ENCODE measurements around the gene ANTXR2.

ANTXR2 gene

DNA sequence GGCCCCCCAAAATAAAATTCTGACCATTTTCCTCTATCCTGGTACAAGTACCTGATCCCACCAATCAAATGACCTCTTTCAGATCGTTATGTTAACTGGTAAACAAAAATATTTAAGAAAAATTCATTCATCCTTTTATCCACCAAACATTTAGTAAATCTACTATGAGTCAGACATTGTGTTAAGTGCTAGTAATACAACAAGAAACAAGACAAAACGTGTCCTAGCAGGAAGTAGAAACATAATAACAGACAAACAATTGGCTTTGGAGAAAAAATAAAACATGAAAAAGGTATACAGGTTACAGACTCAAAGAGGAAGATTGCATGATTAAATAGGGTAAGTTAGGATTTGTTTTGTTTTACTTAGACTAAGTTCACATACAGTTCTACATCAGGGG is 43.7 kb downstream of the ANTXR2 start:
- H3K36me3 Mint-ChIP-seq = peaks cover 5% of the 10 kb centered on the region
- H3K4me1 Mint-ChIP-seq = peaks cover 4% of the 10 kb centered on the region
- no peak overlapping the region for H3K27ac Mint-ChIP-seq
- DNase-seq (ENCODE audit: low spot score in 2 of 2) = no peak
- H3K4me3 Mint-ChIP-seq = no peak overlapping the region
- H3K9me3 Mint-ChIP-seq = no peaks in the 10 kb centered on the region
- no peak for ATAC-seq

DNA sequence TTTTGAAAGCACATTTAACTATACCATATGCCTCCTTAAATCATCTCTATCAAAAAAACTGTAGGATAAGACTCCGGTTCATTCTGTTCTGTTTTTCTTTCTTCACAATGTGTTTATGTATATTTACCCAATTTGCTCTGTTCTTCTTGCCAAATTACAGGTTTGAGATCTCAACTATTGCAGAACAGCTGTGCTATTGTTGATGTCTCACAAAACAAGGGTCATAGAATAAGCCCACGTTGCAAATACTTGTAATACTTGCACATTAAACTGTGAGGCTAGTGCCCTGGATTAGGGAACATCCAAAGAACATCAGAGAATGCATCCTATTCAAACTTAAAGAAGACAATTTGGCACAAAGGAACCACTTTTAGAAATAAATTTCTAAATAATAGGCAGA is 45.4 kb downstream of the ANTXR2 start:
- no peak for DNase-seq (ENCODE audit: low spot score in 2 of 2)

DNA sequence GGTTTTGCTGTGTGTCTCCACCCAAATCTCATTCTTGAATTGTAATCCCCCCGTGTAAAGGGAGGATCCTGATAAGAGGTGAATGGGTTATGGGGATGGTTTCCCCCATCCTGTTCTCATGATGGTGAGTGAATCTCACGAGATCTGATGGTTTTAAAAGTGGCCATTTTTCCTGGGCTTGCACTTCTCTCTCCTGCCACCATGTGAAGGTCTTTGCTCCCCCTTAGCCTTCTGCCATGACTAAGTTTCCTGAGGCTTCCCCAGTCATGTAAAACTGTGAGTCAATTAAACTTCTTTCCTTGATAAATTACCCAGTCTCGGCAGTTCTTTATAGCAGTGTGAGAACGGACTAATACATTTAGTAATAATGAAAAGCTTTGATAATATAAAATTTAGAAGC is 46.9 kb downstream of the ANTXR2 start:
- Mint-ChIP-seq H3K27ac (no peak overlapping the region), H3K9me3 (no peaks in the 10 kb centered on the region), H3K4me1 (peaks cover 16% of the 10 kb centered on the region), H3K36me3 (peaks cover 13% of the 10 kb centered on the region), H3K4me3 (no peak overlapping the region)
- ATAC-seq (no peak), DNase-seq (ENCODE audit: low spot score in 2 of 2) (no peak)

More for the DNA sequence above, 45.4 kb downstream of the ANTXR2 start:
- Mint-ChIP-seq H3K36me3 (peaks cover 13% of the 10 kb centered on the region), H3K27ac (no peak overlapping the region), H3K9me3 (no peaks in the 10 kb centered on the region), H3K4me1 (peaks cover 16% of the 10 kb centered on the region), H3K4me3 (no peak overlapping the region)
- ATAC-seq = no peak

DNA sequence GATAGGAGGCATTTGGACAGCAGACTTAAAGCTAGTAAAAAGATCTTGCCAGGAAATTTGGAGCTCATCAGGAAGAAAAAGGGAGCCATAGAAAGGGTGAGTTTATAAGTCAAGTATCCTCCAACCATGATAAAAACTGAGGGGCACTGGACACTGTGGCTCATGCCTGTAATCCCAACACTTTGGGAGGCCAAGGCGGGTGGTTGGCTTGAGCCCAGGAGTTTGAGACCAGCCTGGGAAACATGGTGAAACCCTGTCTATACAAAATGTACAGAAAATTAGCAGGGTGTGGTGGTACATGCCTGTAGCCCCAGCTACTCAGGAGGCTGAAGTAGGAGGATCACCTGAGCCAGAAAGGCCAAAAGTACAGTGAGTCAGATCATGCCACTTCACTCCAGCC is 48.7 kb downstream of the ANTXR2 start:
- peaks cover 22% of the 10 kb centered on the region for H3K36me3 Mint-ChIP-seq
- DNase-seq (ENCODE audit: low spot score in 2 of 2) = no peak
- no peak overlapping the region for H3K27ac Mint-ChIP-seq
- no peaks in the 10 kb centered on the region for H3K9me3 Mint-ChIP-seq
- no peak for ATAC-seq
- no peak overlapping the region for H3K4me3 Mint-ChIP-seq
- H3K4me1 Mint-ChIP-seq = peaks cover 16% of the 10 kb centered on the region

DNA sequence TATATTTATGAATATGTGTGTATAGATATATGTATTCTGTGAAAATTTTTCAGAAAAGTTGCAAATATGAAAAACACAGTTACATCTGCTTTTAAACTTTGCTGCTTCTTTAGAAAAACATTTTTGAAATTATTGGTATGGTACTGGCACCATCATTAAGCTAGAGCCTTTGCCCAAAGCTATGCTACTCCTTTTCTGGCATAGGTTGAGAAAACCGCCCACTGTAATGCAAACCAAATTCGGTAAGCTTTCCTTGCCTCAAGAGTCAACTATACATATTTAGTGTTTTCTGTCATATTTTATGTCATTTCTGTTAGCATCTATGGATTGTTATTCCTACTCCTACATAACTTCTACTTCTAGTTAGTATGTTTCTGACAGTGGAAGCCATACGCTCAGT is 50.7 kb downstream of the ANTXR2 start:
- DNase-seq (ENCODE audit: low spot score in 2 of 2) = no peak
- Mint-ChIP-seq H3K9me3 (no peaks in the 10 kb centered on the region), H3K36me3 (peaks cover 24% of the 10 kb centered on the region)

DNA sequence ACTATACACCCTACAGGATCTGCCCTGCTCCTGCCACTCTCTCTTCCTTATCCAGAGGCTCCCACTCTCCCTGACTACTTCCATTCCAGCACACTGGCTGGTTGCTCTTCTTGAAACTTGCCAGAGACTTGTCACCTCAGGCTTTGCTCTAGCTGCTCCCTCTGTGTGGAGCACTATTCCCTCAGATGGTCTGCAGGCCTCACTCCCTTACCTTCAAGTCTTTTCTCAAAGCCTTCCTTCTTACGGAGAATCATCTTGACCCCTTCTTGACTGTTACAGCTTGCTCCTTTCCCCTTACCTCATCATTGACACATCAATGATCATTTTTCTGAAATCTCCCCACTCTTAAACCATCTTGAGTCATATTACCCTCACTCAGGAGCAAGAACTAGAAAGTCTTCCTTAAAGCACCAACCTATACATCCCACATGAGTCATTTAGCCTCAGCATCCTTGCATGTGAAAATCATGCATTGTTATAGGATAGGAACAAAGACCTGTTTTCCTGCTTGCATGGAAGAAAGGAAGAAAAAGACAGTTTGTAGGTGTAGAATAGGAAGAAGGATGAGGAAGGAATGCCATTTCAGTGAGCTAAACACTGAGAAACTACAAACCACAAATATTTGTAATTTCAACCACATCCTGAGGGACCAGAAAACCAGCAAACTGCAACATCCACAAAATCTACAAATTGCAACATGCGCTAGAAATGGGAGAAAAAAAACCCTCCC is 55.7 kb downstream of the ANTXR2 start:
- ATAC-seq (peak; percentile 98), DNase-seq (ENCODE audit: low spot score in 2 of 2) (no peak)
- Mint-ChIP-seq H3K27ac (no peak overlapping the region), H3K36me3 (peaks cover 11% of the 10 kb centered on the region), H3K9me3 (no peaks in the 10 kb centered on the region), H3K4me1 (no peaks in the 10 kb centered on the region), H3K4me3 (no peak overlapping the region)

More for the DNA sequence above, 50.7 kb downstream of the ANTXR2 start:
- H3K27ac Mint-ChIP-seq = no peak overlapping the region
- ATAC-seq = no peak
- peaks cover 16% of the 10 kb centered on the region for H3K4me1 Mint-ChIP-seq
- no peak overlapping the region for H3K4me3 Mint-ChIP-seq

DNA sequence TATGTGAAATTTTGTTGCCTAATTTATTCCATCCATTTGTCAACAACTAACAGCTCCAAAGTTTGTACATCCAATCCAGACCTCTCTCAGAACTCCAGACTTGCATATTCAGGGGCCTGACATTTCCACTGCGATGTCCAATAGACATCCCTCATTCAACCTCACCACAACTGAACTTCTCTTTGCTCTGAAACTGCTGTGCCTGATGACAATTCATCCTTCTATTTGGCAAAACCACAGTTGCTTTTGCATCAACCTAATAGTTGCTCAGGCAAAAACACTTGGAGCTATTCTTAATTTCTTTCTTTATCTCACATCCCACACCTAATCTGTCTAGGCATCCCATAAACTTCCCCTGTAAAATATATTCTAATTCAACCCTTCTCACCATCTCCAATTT is 56.5 kb downstream of the ANTXR2 start:
- H3K4me1 Mint-ChIP-seq = peaks cover 7% of the 10 kb centered on the region
- DNase-seq (ENCODE audit: low spot score in 2 of 2) (no peak), ATAC-seq (no peak)
- H3K9me3 Mint-ChIP-seq = no peaks in the 10 kb centered on the region
- no peak overlapping the region for H3K27ac Mint-ChIP-seq
- H3K36me3 Mint-ChIP-seq = peaks cover 11% of the 10 kb centered on the region
- no peak overlapping the region for H3K4me3 Mint-ChIP-seq

DNA sequence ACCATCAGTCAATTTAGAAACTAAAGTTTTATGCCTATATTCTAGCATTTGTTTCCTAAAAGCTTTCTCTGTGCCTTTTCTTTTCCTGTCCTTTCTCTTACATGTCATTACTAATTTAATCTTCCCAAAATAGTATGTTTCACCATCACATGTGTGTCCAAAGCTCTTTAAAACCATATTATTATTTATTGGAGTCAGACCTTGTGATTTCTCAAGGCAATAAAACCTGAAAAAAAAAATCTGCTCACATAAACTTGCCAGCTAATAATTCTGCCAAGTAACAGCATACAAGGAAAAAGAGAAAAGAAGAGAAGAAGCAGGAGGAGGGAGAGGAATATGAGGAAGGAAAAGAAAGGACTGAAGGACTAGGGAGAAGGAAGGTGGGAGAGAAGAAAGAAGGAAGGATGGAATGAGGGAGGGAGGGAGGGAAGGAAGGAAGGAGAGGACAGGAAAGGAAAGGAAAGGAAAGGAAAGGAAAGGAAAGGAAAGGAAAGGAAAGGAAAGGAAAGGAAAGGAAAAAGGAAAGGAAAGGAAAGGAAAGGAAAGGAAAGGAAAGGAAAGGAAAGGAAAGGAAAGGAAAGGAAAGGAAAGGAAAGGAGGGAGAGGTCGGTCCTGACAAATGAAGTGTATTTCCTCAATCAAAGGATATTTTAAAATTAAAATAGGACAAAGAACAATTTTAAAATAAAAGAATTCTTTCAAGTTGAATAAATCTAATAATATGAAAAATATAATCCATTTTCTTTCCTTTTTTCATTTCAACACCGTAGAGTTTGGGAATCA is 57.4 kb downstream of the ANTXR2 start:
- ATAC-seq (no peak), DNase-seq (ENCODE audit: low spot score in 2 of 2) (no peak)
- H3K9me3 Mint-ChIP-seq = no peaks in the 10 kb centered on the region
- no peak overlapping the region for H3K4me3 Mint-ChIP-seq
- H3K27ac Mint-ChIP-seq = no peak overlapping the region
- peaks cover 15% of the 10 kb centered on the region for H3K4me1 Mint-ChIP-seq
- H3K36me3 Mint-ChIP-seq = peaks cover 11% of the 10 kb centered on the region

DNA sequence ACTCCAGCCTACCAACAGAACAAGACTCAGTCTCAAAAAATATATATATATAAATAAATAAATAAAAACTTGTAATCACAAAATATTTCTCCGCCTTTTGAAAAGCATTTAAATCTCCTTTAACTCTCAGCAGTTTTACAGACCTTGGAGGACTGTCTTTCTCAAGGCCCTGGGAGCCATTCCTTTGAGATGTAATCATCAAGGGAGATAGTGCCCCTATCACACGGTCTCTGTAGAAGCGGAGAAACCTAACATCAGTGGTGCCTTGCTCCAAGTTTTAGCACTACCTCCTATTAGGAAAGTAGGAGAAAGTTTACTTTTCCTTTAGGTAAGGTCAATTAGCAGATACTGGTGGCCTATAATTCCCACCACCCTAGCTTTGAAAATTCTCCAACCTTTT is 58.5 kb downstream of the ANTXR2 start:
- Mint-ChIP-seq H3K9me3 (no peaks in the 10 kb centered on the region), H3K4me1 (peaks cover 25% of the 10 kb centered on the region), H3K27ac (no peak overlapping the region), H3K4me3 (no peak overlapping the region), H3K36me3 (peaks cover 8% of the 10 kb centered on the region)
- DNase-seq (ENCODE audit: low spot score in 2 of 2) (no peak), ATAC-seq (no peak)

DNA sequence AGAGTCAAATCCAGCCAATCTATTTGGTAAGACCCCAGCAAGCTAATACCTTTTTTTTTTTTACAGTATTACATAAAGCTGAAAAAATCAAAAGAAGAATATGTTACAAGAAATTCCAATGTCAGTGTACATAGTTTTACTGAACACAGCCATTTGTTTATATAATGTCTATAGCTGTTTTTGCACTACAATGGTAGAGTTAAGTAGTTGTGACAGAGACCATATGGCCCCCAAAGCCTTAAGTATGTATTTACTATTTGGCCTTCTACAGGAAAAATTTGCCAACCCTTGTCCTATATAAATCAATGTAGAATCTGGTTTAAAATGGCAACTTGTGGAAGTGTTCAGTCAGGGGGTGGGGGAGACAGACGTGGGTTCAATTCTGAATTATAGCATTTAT is 60.7 kb downstream of the ANTXR2 start:
- ATAC-seq (no peak), DNase-seq (ENCODE audit: low spot score in 2 of 2) (no peak)
- H3K36me3 Mint-ChIP-seq = peaks cover 16% of the 10 kb centered on the region
- peaks cover 2% of the 10 kb centered on the region for H3K9me3 Mint-ChIP-seq
- H3K4me1 Mint-ChIP-seq = peaks cover 44% of the 10 kb centered on the region
- no peak overlapping the region for H3K4me3 Mint-ChIP-seq
- H3K27ac Mint-ChIP-seq = no peak overlapping the region

DNA sequence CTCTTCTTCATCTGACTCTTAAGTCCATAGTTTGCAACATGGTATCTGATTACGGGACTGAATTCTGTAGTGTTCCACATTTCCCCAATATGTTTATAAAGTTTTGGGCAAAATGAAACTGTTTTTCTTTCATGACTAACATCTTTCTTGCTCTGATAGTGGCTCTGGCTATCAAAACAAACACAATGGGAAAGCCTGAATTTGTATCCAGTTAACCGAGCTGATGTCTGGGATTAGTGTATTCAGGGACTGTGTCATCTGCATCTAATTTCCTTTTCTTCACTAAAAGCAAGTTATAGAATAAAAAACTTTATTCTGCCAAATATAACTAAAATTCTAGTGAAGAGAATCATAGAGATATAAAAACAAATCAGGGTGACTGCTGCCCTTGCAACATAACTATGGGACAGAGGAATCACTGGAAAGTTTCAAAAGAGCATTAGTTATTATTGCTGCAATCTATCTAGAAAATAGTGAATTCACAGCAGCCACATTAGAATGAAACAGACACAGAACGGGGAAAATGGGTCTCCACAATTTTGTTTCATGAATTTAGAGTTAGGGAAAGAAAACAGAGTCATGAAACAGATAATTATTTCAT is 61.3 kb downstream of the ANTXR2 start:
- Mint-ChIP-seq H3K27ac (peak overlapping the region; percentile 58), H3K4me1 (peaks cover 50% of the 10 kb centered on the region), H3K4me3 (peak overlapping the region; percentile 13), H3K9me3 (peaks cover 4% of the 10 kb centered on the region), H3K36me3 (peaks cover 22% of the 10 kb centered on the region)
- no peak for ATAC-seq
- DNase-seq (ENCODE audit: low spot score in 2 of 2) = no peak

DNA sequence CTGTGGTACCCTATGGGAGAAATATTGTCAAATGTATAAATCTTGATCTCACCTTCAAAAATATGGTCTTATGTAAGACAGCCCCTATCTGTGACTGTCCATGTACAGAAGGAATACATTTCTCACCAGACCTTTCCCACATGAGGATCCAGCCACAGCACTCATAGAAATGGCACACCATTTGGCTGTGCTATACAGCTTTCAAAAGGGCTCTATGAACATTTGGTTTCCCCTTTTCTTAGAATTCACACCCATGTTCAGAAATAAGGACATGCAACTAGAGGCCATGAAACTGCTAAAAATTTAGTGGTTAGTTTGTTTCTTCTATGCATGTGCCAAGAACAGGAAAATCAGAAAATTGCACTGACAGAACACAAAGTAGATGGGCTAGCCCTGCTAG is 62.7 kb downstream of the ANTXR2 start:
- H3K4me3 Mint-ChIP-seq = peak overlapping the region; percentile 36
- DNase-seq (ENCODE audit: low spot score in 2 of 2) = no peak
- H3K9me3 Mint-ChIP-seq = peaks cover 4% of the 10 kb centered on the region
- peaks cover 26% of the 10 kb centered on the region for H3K36me3 Mint-ChIP-seq
- H3K27ac Mint-ChIP-seq = peak overlapping the region; percentile 71
- peaks cover 64% of the 10 kb centered on the region for H3K4me1 Mint-ChIP-seq
- no peak for ATAC-seq

DNA sequence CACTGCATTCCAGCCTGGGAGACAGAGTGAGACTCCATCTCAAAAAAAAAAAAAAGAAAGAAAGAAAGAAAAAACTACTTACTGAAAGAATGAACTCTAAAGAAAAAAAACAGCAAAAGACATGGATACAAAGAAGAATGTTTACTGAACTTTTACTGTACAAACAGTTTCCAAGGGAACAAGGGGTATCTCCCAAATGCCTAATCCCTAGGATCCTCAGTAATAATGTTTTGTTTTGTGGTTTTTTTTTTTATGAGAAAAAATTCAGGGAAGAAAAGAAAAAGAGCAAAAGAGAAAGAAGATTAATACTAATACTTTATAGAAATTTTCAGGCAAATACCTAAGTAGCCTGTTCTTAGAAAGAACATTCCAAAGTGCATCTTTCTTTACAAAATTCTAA is 63.2 kb downstream of the ANTXR2 start:
- DNase-seq (ENCODE audit: low spot score in 2 of 2) = no peak
- H3K36me3 Mint-ChIP-seq = peaks cover 31% of the 10 kb centered on the region
- H3K4me1 Mint-ChIP-seq = peaks cover 69% of the 10 kb centered on the region
- ATAC-seq = no peak
- H3K27ac Mint-ChIP-seq = peak overlapping the region; percentile 94
- peak overlapping the region; percentile 36 for H3K4me3 Mint-ChIP-seq
- peaks cover 4% of the 10 kb centered on the region for H3K9me3 Mint-ChIP-seq

DNA sequence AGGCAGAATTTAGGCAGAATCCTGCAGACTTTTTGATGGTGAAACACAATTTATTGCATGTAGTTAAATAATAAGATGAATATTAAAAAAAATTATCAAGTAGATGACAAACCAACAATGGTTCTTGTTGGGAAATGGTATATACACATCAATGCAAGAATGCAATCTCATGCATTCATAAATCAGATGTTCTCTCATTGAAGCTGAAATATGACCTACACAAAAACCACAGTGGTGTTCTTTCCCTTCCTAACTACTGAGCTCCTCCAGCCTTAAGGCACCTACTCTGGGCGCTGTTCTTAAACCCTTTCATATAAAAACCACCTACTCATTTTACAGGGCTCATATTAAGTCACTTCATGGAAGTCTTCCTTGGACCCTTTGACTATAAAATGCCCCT is 64.1 kb downstream of the ANTXR2 start:
- no peak for ATAC-seq
- H3K36me3 Mint-ChIP-seq = peaks cover 39% of the 10 kb centered on the region
- no peak for DNase-seq (ENCODE audit: low spot score in 2 of 2)
- H3K4me1 Mint-ChIP-seq = peaks cover 75% of the 10 kb centered on the region
- peaks cover 10% of the 10 kb centered on the region for H3K9me3 Mint-ChIP-seq
- peak overlapping the region; percentile 36 for H3K4me3 Mint-ChIP-seq
- peak overlapping the region; percentile 94 for H3K27ac Mint-ChIP-seq

DNA sequence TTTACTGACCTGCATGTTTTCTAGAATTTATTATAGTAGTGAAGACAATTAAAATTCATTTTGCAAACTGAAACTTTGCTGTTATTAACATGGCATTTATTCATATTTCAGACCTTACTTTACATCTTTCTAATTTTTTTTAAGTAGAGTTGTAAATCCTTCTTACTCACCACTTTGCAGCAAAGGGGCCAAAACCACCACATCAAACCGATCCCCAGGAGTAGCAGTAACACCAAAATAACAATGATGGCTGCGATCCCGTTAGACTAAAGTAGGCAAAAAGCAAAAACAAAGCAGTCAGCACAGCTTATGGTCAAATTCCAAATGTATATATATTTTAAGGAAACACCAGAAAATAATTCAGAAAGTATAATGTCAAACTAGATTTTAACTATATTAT is 64.7 kb downstream of the ANTXR2 start:
- Mint-ChIP-seq H3K4me3 (peak overlapping the region; percentile 55), H3K27ac (peak overlapping the region; percentile 94), H3K9me3 (peaks cover 10% of the 10 kb centered on the region), H3K36me3 (peaks cover 39% of the 10 kb centered on the region), H3K4me1 (peaks cover 75% of the 10 kb centered on the region)
- ATAC-seq (no peak), DNase-seq (ENCODE audit: low spot score in 2 of 2) (no peak)

DNA sequence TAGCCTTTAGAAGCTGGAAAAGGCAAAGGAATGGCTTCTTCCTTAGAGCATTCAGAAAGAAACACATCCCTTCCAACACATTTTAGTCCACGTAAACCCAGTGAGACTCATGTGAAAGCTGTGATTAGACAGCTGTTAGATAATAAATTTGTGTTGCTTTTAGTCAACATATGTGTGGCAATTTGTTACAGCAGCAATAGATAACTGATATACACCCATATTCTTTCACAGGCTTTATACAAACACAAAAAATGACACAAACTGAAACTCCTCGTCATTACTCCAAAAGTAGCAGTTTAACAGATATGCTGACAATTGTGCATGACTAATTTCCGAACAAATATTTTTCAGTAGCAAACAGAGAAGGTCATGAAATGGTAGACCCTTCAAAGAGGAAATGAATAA is 65.3 kb downstream of the ANTXR2 start:
- peak overlapping the region; percentile 55 for H3K4me3 Mint-ChIP-seq

More for the DNA sequence above, 65.3 kb downstream of the ANTXR2 start:
- Mint-ChIP-seq H3K36me3 (peaks cover 39% of the 10 kb centered on the region), H3K27ac (peak overlapping the region; percentile 94), H3K9me3 (peaks cover 10% of the 10 kb centered on the region), H3K4me1 (peaks cover 75% of the 10 kb centered on the region)
- no peak for DNase-seq (ENCODE audit: low spot score in 2 of 2)
- ATAC-seq = peak; percentile 85

Data from stimulated activated effector memory CD8-positive, alpha-beta T cell treated with anti-CD3 and anti-CD28 coated beads, Interleukin-12 subunit alpha, Interleukin-12 subunit beta, amount 100 ng/mL, for 72 hours (primary cell).